Fibroblast of skin of abdomen (primary cell): Measurements from ENCODE around the gene PUM2.

ENCODE experiments used
- DNase-seq: peaks from one replicate; pipeline ENCODE4 v3.0.0-alpha.2; 2013

The PUM2 gene

DNA sequence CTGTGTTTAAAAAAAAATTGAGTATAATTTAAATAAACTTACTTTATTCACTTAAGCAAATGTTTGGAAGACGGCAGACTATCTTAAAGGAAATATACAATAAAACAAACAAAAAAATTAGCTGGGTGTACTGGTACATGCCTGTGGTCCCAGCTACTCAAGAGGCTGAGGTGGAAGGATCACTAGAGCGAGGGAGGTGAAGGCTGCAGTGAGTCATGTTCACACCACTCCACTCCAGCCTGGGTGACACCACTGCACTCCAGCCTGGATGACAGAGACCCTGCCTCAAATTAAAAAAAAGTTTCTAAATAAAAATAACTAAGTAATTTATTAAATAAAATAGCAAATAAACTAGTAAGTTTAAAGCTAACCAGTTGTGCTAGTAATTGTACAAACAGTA lies 7.5 kb downstream of the PUM2 start:
- DNase-seq, result no peak

DNA sequence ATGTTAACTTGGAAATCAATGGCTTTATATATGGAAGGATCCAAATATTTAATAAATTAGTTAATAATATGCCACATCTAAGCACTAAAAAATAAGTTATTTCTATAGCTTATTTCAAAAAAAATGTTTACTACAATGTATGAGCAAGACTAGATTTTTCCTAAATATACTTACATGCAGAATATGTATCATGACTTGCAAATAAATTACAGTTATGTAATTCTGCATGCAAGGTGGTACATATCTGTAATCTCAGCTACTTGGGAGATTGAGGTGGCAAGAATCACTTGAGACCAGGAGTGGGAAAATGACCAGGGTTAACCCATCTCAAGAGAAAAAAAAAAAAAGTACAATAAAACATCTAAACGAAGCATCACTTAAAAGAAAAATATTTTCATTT lies 11.6 kb downstream of the PUM2 start:
- no peak for DNase-seq

DNA sequence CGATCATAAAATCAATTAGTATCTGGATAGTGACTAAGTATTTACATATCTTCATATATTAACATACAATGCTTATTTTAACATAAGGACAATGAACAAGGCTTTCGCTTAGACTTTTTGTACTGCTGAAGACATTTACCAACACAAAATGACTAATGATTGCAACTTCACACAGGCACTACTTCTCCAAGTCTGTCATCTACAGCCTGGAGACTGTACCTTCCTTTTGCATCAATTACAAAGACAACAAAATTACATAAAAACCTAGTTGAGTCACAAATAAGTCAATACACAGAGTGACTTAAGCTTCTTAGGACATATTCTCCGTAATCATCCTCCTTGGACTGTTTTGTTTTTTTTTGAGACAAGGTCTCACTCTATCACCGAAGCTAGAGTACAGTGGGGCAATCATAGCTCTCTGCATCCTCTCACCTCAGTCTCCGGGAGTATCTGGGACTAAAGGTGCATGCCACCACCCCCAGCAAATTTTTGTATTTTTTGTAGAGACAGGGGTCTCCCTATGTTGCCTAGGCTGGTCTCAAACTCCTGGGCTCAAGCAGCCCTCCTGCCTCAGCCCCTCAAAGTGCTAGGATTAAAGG lies 15.9 kb downstream of the PUM2 start:
- DNase-seq, result no peak

DNA sequence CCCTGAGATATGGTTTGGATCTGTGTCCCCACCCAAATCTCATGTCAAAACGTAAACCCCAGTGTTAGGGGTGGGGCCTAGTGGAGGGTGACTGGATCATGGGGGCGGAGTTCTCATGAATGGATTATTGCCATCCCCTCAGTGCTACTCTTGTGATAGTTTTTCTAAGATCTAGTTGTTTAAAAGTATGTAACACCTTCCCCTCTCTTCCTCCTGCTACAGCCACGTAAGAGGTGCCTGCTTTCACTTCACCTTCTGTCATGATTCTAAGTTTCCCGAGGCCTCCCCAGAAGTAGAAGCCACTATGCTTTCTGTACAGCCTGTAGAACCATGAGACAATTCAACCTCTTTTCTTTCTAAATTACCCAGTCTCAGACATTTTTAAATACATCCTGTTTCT lies 16.9 kb downstream of the PUM2 start:
- no peak for DNase-seq

DNA sequence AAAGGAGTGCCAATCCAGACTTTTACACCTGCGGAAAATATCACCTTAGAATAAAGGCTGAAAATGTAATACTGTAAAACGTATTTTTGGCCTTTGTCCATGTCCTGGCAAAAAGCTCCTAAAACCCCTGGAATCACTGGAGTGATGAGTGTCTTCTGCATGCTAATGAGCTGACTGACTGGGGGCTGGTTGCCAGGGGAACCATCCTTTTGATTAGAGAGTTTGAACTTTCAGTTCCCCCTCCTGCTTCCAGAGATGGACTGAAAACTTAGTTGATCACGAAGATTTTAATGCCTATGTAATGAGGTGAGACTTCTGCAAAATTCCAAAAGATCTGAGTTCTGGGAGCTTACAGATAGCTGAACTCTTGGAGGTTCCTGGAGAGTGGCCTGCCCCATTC lies 20.5 kb downstream of the PUM2 start:
- DNase-seq, result no peak

DNA sequence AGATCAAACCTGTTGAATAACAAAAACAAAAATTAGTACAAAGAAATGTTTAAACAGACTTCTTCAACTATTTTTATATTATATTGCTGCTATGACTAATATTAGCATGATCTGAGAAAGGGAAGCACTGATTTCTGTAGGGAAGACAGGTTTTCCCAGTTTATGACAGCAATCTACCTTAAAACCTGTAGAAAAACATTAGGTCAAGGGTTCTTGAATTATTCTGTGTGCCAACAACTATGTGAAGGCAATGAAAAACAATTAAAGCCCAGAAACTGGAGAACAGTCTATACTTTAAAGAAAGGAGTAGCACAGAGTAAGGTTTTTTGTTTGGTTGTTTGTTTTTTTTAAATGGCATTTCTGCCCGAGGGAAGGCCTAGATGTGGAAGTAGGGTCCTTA lies 23.3 kb downstream of the PUM2 start:
- no peak for DNase-seq

DNA sequence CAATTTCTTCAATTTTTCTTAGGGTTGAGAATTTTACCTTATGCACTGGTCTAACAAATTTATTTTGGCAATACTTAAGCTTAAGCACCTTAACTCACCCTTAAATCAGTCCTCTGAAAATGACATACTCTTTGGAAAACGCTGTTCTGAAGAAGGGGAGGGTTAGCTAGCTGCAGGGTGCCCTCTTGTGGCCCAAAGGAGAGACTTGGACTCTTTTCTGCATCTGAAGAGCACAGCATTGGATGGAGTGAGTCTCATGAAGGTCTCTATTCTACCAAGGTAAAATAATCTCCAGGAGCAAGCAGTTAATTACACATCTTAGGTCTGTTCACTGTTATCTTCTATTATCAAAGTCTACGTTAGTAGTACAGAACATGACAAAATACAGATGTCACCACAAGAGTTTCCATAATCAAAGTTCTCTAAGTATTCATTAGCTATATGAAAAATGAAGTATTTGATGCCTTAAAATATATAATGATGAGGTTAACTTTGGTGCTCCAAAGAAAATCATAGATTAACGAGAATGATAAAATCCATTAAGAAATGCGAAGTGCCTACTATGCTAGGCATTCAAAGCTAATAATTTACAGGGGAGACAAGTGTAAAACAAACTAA lies 24.4 kb downstream of the PUM2 start:
- peak; percentile 47 for DNase-seq

DNA sequence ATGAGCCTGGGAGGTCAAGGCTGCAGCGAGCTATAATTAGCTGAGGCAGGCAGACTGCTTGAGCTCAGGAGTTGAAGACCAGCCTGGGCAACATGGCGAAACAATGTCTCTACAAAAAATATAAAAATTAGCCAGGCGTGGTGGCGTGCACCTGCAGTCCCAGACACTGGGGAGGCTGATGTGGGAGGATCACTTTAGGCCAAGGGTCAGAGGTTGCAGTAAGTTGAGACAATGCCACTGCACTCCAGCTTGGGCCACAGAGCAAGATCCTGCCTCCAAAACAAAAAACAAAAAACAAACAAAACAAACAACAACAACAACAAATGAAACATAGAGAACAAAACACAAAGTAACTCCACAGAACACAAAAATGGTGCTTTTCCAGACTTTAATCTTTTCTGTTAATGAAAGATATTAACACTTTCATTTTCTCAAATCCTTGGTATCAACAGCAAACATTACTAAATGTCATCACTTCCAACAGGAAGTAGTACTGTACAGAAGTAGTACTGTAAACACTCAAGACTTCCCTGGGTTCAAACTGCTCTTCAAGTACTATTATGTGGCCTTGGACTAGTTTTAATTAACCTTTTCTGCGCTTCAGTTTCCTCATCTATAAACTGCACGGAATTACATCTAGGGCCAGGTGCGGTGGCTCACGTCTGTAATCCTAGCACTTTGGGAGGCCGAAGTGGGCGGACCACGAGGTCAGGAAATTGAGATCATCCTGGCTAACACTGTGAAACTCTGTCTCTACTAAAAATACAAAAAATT lies 27.9 kb downstream of the PUM2 start:
- no peak for DNase-seq

DNA sequence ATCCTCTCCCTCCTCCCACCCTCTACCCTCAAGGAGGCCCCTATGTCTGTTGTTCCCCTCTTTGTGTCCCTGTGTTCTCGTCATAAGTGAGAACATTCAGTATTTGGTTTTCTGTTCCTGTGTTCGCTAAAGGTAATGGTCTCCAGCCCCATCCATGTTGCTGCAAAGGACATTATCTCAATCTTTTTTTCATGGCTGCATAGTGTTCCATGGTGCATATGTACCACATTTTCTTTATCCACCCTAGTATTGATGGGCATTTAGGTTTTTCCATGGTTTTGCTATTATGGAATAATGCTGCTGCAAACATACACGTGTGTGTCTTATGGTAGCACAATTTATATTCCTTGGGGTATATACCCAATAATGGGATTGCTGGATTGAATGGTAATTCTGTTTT lies 33.0 kb downstream of the PUM2 start:
- no peak for DNase-seq

DNA sequence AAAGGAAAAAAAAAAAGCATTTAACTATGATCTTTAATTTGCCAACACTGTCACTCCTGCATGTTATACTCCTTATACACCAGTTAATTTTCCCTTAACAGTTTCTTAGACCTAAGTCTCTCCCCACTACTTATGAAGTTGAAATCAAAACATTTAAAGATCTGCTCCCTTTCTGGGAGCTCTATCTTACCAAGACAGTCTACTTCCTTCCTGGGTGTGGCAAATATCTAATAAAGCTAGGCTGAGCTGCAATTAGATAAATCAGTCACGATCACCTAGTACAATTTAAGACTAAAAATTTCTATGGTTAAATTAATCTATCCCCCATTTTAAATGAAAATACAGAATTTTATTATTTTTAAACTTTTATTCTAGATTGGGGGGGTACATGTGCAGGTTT lies 33.4 kb downstream of the PUM2 start:
- DNase-seq, result no peak

DNA sequence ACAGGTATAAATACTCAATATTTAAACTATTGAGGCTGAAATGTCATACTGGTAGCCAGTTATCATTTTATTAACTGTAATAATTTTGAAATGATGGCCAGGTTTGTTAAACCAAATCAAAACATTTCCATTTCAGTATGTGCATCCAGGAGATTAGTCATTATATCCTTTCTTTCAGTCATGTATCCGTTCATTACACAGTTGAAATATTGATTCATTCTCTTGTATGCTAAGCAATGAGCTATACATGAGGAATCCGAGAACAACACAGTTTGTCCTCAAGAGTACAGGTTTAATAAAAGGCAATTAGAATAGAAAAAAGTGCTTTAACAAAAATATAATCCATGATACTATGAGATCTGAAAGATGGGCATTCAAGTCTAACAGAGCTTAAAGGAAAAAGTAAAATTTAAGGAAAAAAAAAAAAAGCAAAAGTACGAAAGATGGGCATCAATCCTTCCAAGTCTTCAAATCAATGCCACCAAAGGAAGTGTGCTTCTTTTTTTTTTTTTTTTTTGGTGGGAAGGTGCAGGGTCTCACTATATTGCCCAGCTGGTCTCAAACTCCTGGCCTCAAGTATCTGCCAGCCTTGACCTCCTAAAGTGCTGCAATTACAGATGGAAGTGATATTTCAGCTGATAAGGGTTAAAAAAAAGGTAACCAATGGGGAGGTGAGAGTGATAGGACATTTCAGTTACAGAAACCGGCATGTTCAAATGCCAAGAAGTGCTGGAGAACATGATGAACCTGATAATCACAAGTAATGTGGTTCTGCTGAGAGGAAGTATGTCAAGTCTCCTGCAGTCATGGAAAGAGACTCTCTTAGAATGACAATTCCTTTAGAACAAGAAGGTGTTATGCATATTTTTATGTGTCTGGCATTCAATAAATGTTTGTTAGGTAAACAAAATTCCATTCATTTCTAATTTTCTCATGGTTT lies 35.8 kb downstream of the PUM2 start:
- DNase-seq, result peak; percentile 18

DNA sequence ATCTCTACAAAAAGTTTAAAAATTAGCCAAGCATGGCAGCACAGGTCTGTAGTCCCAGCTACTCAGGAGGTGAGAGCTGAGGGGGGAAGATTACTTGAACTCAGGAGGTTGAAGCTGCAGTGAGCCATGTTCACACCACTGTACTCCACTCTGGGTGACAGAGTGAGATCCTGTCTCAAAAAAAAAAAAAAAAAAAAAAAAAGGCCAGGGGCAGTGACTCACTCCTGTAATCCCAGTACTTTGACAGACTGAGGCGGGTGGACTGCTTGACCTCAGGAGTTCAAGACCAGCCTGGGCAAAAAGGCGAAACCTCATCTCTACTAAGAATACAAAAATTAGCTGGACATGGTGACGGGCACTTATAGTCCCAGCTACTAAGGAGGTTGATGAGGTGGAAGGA lies 37.0 kb downstream of the PUM2 start:
- DNase-seq, result peak; percentile 15

DNA sequence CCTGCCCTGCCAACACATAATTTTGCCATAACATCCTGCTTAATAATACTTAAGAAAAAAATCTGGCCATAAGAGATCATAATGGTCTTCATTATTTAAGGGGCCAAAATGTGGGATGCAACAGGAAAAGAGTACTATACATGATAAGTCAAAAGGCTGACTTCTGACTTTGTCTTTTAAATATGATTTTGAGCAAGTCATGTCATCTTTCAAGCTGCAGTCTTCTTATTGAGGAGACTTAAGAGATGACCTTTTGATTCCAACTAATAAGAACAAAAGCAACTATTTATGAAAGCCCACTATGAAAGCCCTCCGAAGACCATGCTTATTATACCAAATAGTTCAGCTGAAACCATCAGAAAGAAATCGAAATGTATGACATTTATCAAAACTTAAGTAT lies 41.6 kb downstream of the PUM2 start:
- no peak for DNase-seq

DNA sequence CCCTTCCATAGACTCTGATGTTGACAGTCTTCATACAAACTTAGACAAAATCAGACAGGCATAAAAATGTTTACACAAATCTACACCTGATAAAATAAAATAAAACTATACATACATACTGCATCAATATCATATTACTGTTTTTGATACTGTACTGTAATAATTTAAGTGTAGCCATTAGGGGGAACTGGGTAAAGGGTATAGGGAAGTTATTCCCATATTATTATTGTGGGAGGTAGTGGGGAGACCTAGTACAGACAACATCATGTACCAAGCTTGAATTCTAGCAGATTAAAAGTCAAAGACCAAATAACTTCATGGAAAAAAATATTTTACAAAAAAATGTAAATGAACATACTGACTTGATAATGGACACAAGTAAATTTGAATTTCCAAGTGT lies 43.3 kb downstream of the PUM2 start:
- DNase-seq, result no peak

DNA sequence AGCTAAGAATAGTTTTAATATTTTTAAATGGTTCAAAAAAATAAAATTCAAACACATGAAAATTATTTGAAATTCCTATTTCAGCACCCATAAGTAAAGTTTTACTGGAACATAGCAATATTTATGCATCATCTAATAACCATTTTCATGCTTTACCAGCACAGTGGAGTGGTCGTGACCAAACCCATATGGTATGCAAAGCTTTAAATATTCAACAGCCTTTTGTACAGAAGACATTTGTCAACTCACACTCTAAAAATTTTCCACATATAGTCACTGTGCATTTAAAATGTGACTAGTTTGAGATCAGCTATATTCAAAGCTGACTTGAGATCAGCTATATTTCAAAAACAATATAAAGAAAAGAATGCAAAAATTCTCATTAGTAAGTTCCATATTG lies 46.2 kb downstream of the PUM2 start:
- peak; percentile 81 for DNase-seq

DNA sequence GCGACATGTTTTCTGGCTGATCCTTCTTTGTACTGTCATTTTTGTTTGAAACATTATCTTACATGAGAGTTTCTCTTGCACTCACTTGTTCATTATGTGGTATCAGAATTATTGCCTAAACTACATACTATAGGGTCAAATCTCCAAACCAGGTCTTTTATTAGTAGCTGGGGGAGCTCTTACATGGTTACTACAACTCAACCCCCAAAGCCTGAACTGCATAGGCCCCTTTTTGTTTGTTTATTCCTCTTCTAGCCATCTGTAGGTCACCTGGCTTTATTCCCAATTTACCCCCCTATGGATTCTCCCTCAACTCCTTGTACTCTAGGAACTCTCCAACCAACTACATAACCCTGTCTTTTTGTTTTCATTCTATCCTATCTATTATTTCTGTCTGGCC lies 46.7 kb downstream of the PUM2 start:
- DNase-seq, result peak; percentile 11

DNA sequence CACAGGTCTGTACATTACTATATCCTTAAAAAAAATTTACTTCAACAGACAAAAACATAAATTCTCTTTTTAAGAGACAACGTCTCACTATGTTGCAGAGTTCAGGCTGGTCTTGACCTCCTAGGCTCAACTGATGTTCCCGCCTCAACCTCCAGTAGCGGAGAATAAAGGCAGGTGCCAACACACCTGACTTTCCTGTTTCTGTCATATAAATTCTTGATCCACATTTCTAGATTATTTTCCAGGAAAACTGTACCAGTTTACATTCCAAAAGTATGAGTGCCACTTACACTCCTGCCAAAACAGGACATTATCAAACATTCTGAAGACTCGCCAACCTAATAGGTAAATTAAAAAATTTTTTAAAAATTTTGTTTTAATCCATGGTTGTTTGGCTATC lies 48.6 kb downstream of the PUM2 start:
- no peak for DNase-seq

DNA sequence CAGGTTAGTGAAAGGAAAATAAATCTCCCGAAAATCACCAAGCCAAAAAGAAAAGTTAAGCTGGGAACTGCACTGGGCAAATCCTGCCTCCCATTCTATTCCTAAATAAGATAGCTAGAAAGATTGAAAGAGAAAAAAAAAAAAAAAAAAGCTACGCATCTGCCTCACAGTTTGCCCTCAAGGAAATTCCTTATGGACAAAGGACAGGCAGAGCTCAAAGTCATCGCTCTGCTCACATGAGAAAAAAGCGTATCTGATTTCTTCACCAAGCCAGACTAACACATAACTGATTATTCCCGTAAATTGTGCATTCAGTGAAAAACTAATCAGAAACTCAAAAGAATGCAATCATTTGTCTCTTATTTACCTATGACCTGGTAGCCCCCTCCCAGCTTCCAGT lies 50.0 kb downstream of the PUM2 start:
- DNase-seq, result no peak

DNA sequence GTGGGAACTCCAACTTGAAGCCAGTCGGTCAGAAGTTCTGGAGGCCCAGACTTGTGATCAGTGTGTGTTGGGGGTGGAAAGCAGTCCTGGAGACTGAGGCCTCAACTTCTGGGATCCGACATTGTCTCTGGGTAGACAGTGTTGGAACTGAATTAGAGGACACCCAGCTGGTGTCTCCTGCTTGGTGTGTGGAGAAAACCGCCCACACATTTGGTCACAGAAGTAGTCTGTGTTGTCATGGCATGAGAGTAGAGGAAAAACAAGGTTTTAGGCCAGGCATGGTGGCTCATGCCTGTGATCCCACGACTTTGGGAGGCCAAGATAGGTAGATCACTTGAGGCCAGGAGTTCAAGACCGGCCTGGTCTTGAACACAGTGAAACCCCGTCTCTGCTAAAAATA lies 51.5 kb downstream of the PUM2 start:
- DNase-seq, result no peak

DNA sequence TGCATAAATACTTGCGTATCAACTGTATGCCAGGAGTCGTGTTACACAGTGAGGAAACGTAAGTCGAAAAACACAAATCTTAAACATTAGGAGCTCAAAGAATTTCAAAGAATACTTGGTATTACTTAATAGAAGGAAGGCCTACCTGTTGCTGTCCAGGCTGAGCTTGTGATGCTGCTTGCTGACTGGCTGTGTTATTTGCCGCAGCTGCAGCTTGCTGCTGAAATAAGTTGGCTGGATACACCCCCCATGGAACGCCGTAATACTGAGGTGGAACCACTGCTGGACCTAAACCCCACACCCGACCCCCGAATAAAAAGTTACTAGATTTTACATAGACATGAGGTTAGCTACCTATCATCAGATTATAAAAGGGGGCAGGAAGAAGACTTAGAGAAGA lies 56.4 kb downstream of the PUM2 start:
- no peak for DNase-seq

DNA sequence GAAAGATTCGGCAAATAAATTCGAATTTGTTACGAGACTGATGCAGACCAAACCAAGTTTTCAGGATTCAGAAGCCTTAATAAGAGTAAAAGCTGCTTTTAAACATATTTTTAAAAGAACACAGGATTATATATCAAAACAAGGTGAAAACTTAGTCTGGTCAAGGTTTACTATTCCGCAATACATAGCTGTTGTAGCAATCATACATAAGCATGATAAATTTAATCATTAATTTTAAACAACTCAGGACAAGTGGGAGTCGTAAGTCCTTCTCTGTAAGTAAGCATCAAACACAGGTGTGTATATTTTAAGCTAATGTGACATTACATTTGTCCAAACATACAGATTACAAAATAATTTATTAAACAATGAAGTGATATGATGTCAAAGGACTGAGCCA lies 57.7 kb downstream of the PUM2 start:
- DNase-seq, result no peak

DNA sequence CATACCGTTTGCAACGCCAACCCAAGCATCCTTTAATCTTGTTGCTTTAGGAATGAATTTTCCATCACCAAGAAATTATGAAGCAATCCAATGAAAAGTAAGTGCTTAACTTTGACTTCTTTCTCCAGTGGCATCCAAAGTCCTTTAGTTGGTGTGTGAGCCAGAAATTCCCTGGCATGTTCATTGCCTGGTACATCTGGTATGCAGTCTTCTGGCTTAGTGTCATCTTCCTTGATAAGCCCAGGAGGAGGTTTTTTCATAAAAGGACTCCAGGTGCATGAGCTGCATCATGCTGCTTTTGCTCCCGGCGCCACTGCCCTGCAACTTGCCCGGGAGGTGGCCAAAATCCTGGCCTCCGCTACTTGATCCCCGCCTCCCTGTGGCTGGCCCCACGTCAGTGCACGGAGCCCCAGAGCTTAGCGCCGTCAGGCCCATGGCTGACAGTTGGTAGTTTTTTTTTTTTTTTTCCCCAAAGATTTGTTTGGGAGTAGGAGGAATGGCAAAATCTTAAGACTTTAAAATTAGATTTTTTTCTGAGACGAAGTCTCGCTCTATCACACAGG lies 58.7 kb downstream of the PUM2 start:
- no peak for DNase-seq

DNA sequence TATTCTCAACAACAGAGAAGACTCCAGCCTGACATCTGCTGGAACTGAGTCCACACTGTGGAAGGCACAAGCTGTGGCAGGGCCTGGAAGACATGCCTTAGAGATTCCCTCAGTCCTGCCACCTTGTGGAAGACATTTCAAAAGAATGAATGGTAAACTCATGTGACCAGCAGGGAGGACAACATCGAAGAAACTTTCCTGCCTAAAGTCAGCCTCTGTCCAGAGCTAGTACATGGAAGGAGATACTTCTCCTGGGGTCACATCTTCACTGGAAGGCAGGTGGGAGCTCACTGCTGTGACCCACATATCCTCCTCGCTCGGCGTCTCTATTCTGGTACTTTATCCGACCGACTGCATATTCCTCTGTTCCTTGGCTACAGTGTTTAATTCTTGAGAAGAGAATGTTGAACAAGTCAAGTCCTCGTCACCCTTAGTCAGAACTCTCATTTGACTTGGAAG lies 59.5 kb downstream of the PUM2 start:
- DNase-seq, result peak; percentile 82
